ENCODE measurements around the gene C3orf70. TPM values are rescaled to one million over a fixed set of nuclear protein-coding genes. Genes with fewer than 3 reads are reported as not detected.
"Not testable (repeated sequence)": the region's sequence is repeated elsewhere in the genome, so short reads cannot be mapped to it uniquely, and the experiment has no call there.

C3orf70 gene
- total RNA-seq, 1 donor from 2014 or later = 0.64 TPM

- no peak for ATAC-seq
Measured at GRCh38 chr3:185151101-185151963, 1.5 kb downstream of the C3orf70 start.

- no peak for ATAC-seq
Measured at GRCh38 chr3:185150561-185150960, 2.3 kb downstream of the C3orf70 start.

GRCh38 chr3:185149591-185149990 is 3.3 kb downstream of the C3orf70 start:
- ATAC-seq = no peak

GRCh38 chr3:185145511-185145910 is 7.3 kb downstream of the C3orf70 start:
- ATAC-seq = no peak

- ATAC-seq = no peak
Measured at GRCh38 chr3:185144784-185145183, 8.1 kb downstream of the C3orf70 start.

GRCh38 chr3:185137821-185138220 is 15.0 kb downstream of the C3orf70 start:
- ATAC-seq = no peak

GRCh38 chr3:185134509-185134908 is 18.4 kb downstream of the C3orf70 start:
- ATAC-seq = no peak

GRCh38 chr3:185131602-185132256 is 21.1 kb downstream of the C3orf70 start:
- ATAC-seq = no peak

GRCh38 chr3:185129083-185129482 is 23.8 kb downstream of the C3orf70 start:
- no peak for ATAC-seq

GRCh38 chr3:185126201-185126600 is 26.7 kb downstream of the C3orf70 start:
- no peak for ATAC-seq

- ATAC-seq = no peak
Measured at GRCh38 chr3:185120126-185120525, 32.7 kb downstream of the C3orf70 start.

GRCh38 chr3:185115371-185115770 is 37.5 kb downstream of the C3orf70 start:
- no peak for ATAC-seq

GRCh38 chr3:185114756-185115155 is 38.1 kb downstream of the C3orf70 start:
- ATAC-seq = no peak

GRCh38 chr3:185112186-185112585 is 40.7 kb downstream of the C3orf70 start:
- no peak for ATAC-seq

- ATAC-seq = not testable (repeated sequence)
Measured at GRCh38 chr3:185109012-185109411, 43.8 kb downstream of the C3orf70 start.

- not testable (repeated sequence) for ATAC-seq
Measured at GRCh38 chr3:185106256-185106890, 46.5 kb downstream of the C3orf70 start.

- ATAC-seq = no peak
Measured at GRCh38 chr3:185103359-185104127, 49.3 kb downstream of the C3orf70 start.

- no peak for ATAC-seq
Measured at GRCh38 chr3:185094697-185095096, 58.2 kb downstream of the C3orf70 start.

GRCh38 chr3:185093116-185093515 is 59.7 kb downstream of the C3orf70 start:
- no peak for ATAC-seq

- no peak for ATAC-seq
Measured at GRCh38 chr3:185090811-185091210, 62.0 kb downstream of the C3orf70 start.

GRCh38 chr3:185089751-185090150 is 63.1 kb downstream of the C3orf70 start:
- ATAC-seq = no peak

GRCh38 chr3:185089343-185089742 is 63.5 kb downstream of the C3orf70 start:
- ATAC-seq = no peak

GRCh38 chr3:185087419-185087818 is 65.4 kb downstream of the C3orf70 start:
- no peak for ATAC-seq
